OCI-LY1 (cell line): ENCODE data around the gene DIP2C.

Source experiments
- EZH2 ChIP-seq: fragments of 200-600 bp; sonication (generic), shearing (Covaris generic); IDR thresholded peaks from 2 replicates; pipeline ENCODE4 v1.8.0; 2017; ENCODE audit warnings: borderline replicate concordance, mixed run types, mild to moderate bottlenecking, antibody characterized with exemption, low read length, moderate library complexity, mixed read lengths
- TF ChIP-seq, protein P1 (sequence below): fragments of 200-600 bp; sonication (generic), shearing (Covaris generic); IDR thresholded peaks from 2 replicates; pipeline ENCODE4 v1.5.1; 2017; ENCODE audit warnings: mild to moderate bottlenecking, antibody characterized with exemption, low read length, moderate library complexity, mixed read lengths

DNA sequence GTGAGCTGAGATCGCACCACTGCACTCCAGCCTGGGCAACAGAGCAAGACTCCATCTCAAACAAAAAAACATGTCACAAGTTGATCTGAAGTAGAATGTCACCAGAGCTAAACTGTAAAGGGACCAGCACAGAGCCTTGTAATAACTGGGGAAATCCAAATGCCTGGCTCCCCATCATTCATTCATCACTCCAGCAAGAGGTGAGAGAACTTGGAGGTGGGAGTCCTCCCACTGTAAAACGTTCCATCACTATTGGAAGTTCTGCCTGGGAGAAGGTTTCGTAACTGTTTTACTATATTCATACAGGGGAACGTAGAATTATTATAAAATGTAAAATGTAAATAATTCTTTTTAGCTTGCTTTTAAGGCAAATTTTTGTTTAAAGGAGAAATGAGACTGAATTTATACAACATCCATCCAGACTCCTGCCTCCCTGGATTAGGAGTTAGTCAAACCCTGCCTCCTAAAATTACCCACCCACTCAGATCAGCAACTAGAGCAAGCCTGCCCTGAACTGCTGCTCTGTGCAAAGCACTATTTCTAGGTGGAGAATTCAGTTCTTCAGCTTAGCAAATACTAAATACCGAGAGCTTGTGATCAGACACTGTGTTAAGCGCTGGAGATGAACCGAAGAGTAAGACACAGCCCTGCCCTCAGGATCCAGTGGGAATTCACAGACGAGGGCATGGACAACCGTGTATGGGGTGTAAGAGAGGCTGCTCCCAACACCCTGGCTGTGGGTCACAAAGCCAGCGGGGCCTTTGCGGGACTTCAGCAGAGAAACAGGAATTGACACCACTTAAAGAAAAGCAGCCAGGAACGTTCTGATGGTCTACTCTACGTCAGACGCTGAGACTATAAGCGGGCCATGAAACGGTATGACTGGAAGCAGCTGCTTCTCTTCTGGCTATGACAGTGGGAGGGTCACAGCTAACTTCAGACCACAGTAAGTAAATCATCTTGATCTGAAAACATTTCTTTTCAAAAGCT lies 345.9 kb downstream of the DIP2C start:
- TF ChIP-seq, protein P1, sequence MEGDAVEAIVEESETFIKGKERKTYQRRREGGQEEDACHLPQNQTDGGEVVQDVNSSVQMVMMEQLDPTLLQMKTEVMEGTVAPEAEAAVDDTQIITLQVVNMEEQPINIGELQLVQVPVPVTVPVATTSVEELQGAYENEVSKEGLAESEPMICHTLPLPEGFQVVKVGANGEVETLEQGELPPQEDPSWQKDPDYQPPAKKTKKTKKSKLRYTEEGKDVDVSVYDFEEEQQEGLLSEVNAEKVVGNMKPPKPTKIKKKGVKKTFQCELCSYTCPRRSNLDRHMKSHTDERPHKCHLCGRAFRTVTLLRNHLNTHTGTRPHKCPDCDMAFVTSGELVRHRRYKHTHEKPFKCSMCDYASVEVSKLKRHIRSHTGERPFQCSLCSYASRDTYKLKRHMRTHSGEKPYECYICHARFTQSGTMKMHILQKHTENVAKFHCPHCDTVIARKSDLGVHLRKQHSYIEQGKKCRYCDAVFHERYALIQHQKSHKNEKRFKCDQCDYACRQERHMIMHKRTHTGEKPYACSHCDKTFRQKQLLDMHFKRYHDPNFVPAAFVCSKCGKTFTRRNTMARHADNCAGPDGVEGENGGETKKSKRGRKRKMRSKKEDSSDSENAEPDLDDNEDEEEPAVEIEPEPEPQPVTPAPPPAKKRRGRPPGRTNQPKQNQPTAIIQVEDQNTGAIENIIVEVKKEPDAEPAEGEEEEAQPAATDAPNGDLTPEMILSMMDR: no peak
- TF ChIP-seq EZH2: no peak
